Heart left ventricle (tissue), 16 donors: ENCODE measurements around the gene GSK3B. TPM values are rescaled to one million over a fixed set of nuclear protein-coding genes. Genes with fewer than 3 reads are reported as not detected.

Source experiments
- ATAC-seq, 4 donors: fragments of 200-7000 bp; cut with Tn5 transposase; one replicate each; pipeline ENCODE4 v1.9.1; 2020 to 2022; ENCODE audit warnings: moderate library complexity in 4 of 4, mild to moderate bottlenecking in 3 of 4, moderate number of reproducible peaks in 1 of 4
- DNase-seq, 5 donors: peaks; one replicate each; pipeline ENCODE4 v3.0.0-alpha.2; 2020
- H3K27ac ChIP-seq, 12 donors: fragments of 200-600 bp; sonication (generic) in 4 of 12; one replicate each; pipeline versions ENCODE4 v1.5.0 to v1.8.0; 2016 to 2022; ENCODE audit warnings: mild to moderate bottlenecking in 2 of 12
- H3K27me3 ChIP-seq, 9 donors: fragments of 200-600 bp; sonication (generic) in 2 of 9; one replicate each; pipeline versions ENCODE4 v1.5.1 to v1.8.0; 2016 to 2022; ENCODE audit warnings: mild to moderate bottlenecking in 3 of 9
- H3K36me3 ChIP-seq, 9 donors: fragments of 200-600 bp; sonication (generic) in 2 of 9; one replicate each; pipeline versions ENCODE4 v1.5.0 to v1.8.0; 2018 to 2022; ENCODE audit warnings: mild to moderate bottlenecking in 2 of 9
- H3K4me1 ChIP-seq, 12 donors: fragments of 200-600 bp; sonication (generic) in 4 of 12; one replicate each; pipeline versions ENCODE4 v1.5.0 to v1.8.0; 2016 to 2022; ENCODE audit warnings: mild to moderate bottlenecking in 3 of 12
- H3K4me3 ChIP-seq, 12 donors: fragments of 200-600 bp; sonication (generic) in 4 of 12; one replicate each; pipeline versions ENCODE4 v1.5.0 to v1.8.0; 2017 to 2022; ENCODE audit warnings: mild to moderate bottlenecking in 9 of 12, moderate library complexity in 4 of 12
- H3K9me3 ChIP-seq, 12 donors: fragments of 200-600 bp; sonication (generic) in 4 of 12; one replicate each; pipeline versions ENCODE4 v1.5.0 to v1.8.0; 2016 to 2022; ENCODE audit warnings: mild to moderate bottlenecking in 1 of 12
- CTCF ChIP-seq, 12 donors: fragments of 200-600 bp; sonication (generic) in 4 of 12; IDR thresholded peaks; one replicate each; pipeline versions ENCODE4 v1.5.0 to v1.8.0; 2018 to 2022; ENCODE audit warnings: antibody characterized with exemption in 12 of 12, mild to moderate bottlenecking in 5 of 12
- POLR2A ChIP-seq, 2 donors: fragments of 450-650 bp; IDR thresholded peaks; one replicate each; pipeline ENCODE4 v1.6.1; 2017; ENCODE audit warnings: antibody characterized with exemption in 2 of 2, mild to moderate bottlenecking in 2 of 2, moderate library complexity in 2 of 2
- WGBS, 4 donors: extraction: QIAGEN DNeasy Blood & Tissue Kit in 2 of 4; methylation state at CpG; one replicate each; pipeline versions ENCODE4 v1.1.5 to v1.1.7; 2013 to 2018; 5-methylcytosine and 5-hydroxymethylcytosine counted together
- intact Hi-C, 10 donors: fragments of 100-400 bp; cut with DNase I; formaldehyde crosslinking; loops; one replicate each; pipeline versions ENCODE4 v1.11.1 to v1.14.2; 2022
- polyA plus RNA-seq, 2 donors: library from polyadenylated mRNA; stranded (reverse); fragments of 200-250 nt; gene quantifications; one replicate each; pipeline ENCODE4 v1.2.3, GENCODE V29; 2013
- total RNA-seq, 9 donors: library from RNA; depleted of rRNA in 2 of 9; stranded (reverse); fragments of >200 nt in 2 of 9; fragmentation: NEBNext Ultra II Directional in 3 of 9; extraction: Animal tissue kit (Norgen Biotek cat#: 25700) in 3 of 9; gene quantifications; one replicate each; pipeline versions ENCODE4 v1.1.0 to v1.2.4, GENCODE V29; 2016 to 2023
- donor health status: ischemic (EF 13 %, LVEDD 7.1; RV severe dilation, severe dysfunction).
- donor health status: healthy with polysubstance abuse.
- donor health status: DM: no; HTN: yes; CAD: no.
- donor health status: DM: no; HTN: no; CAD: no.
- donor health status: ischemic (EF 25% LVEDD 6.9; RV normal size, moderate dysfunction).
- donor health status: ischemic (EF 25% LVEDD 5.7; RV mildly dilated, moderate dysfunction).
- donor health status: healthy.
- donor health status: DM: yes; HTN: yes; CAD: no.
- donor health status: ischemic (EF 35%, LVEDD 5.7; RV mildly dilated, moderate dysfunction).
- donor health status: nonischemic (EF 11% LVEDD 7.7; RV severe dilation, severe dysfunction).
- donor health status: DM: yes; HTN: yes; CAD: no.
- donor health status: PGD.
- donor health status: ischemic (EF 29% LVEDD 5.4; RV normal size, mild dysfunction).
- donor health status: nonischemic (EF 23%, LVEDD 6.1; RV moderate dilation, normal function).

Gene GSK3B
- total and polyA plus RNA-seq, 11 donors = 8.8 to 58.9 (median 41.2) TPM

GRCh38 chr3:119825820-119826219 is 268.4 kb downstream of the GSK3B start:
- no peak overlapping the region for H3K4me3 ChIP-seq
- no peak for DNase-seq
- TF ChIP-seq POLR2A (IDR thresholded peaks at IDR 0.05) (no peak), CTCF (IDR thresholded peaks at IDR 0.05) (no peak)
- no peak overlapping the region for H3K27ac ChIP-seq
- no peak for ATAC-seq
- intact Hi-C loops = no loop called here
- 63 to 71% (median 67%) methylated on average over 1 of the region's 1 CpG for WGBS, 4 donors
- peaks cover 0 to 6% (median 0%) of the 10 kb centered on the region in 12 donors for H3K4me1 ChIP-seq
- no peaks in the 10 kb centered on the region for H3K9me3 ChIP-seq
- H3K36me3 ChIP-seq = peaks cover 0 to 26% (median 20%) of the 10 kb centered on the region in 9 donors
- H3K27me3 ChIP-seq = no peaks in the 10 kb centered on the region

- DNase-seq = no peak
- intact Hi-C loops = loop anchor here in 1 of 10 donors (10.0 kb wide), 1 partner anchor 105 kb away; no protein-coding TSS in a partner anchor
- 62 to 77% (median 74%) methylated on average over 2 of the region's 2 CpGs for WGBS, 4 donors
Measured at GRCh38 chr3:119819806-119820205, 274.4 kb downstream of the GSK3B start.

GRCh38 chr3:119818937-119819336 is 275.3 kb downstream of the GSK3B start:
- WGBS, 4 donors = 85 to 98% (median 91%) methylated on average over 2 of the region's 2 CpGs
- H3K4me3 ChIP-seq = no peak overlapping the region
- no peaks in the 10 kb centered on the region for H3K9me3 ChIP-seq
- ATAC-seq = no peak
- H3K27me3 ChIP-seq = no peaks in the 10 kb centered on the region
- no peak for DNase-seq
- intact Hi-C loops = loop anchor here in 1 of 10 donors (10.0 kb wide), 1 partner anchor 104 kb away; no protein-coding TSS in a partner anchor
- H3K36me3 ChIP-seq = no peaks in the 10 kb centered on the region
- TF ChIP-seq POLR2A (IDR thresholded peaks at IDR 0.05) = no peak
- no peak for TF ChIP-seq CTCF (IDR thresholded peaks at IDR 0.05)
- H3K27ac ChIP-seq = no peak overlapping the region
- H3K4me1 ChIP-seq = peaks cover 0 to 10% (median 0%) of the 10 kb centered on the region in 12 donors

More at GRCh38 chr3:119819806-119820205, 274.4 kb downstream of the GSK3B start:
- no peaks in the 10 kb centered on the region for H3K27me3 ChIP-seq
- H3K9me3 ChIP-seq = no peaks in the 10 kb centered on the region
- TF ChIP-seq CTCF (IDR thresholded peaks at IDR 0.05) = no peak
- TF ChIP-seq POLR2A (IDR thresholded peaks at IDR 0.05) = no peak
- no peak overlapping the region for H3K4me3 ChIP-seq
- H3K27ac ChIP-seq = no peak overlapping the region
- H3K36me3 ChIP-seq = peaks cover 0 to 6% (median 3%) of the 10 kb centered on the region in 9 donors
- ATAC-seq = no peak
- peaks cover 0 to 10% (median 0%) of the 10 kb centered on the region in 12 donors for H3K4me1 ChIP-seq

GRCh38 chr3:119817583-119818363 is 276.5 kb downstream of the GSK3B start:
- Histone ChIP-seq H3K27ac (no peak overlapping the region), H3K4me1 (peaks cover 0 to 14% (median 0%) of the 10 kb centered on the region in 12 donors), H3K36me3 (no peaks in the 10 kb centered on the region), H3K27me3 (no peaks in the 10 kb centered on the region), H3K4me3 (no peak overlapping the region), H3K9me3 (no peaks in the 10 kb centered on the region)
- WGBS, 4 donors = 64 to 82% (median 75%) methylated on average over 13 of the region's 13 CpGs
- no peak for TF ChIP-seq POLR2A (IDR thresholded peaks at IDR 0.05)
- intact Hi-C loops = loop anchor here in 1 of 10 donors (10.0 kb wide), 1 partner anchor 103 kb away; no protein-coding TSS in a partner anchor
- peak in 1 of 4 donors; percentile 29 for ATAC-seq
- no peak for DNase-seq
